Left renal cortex interstitium (tissue), 4 donors: ENCODE data around the gene TNFRSF12A. TPM values are rescaled to one million over a fixed set of nuclear protein-coding genes. Genes with fewer than 3 reads are reported as not detected.

ENCODE experiments used
- DNase-seq, 4 donors: peaks; one replicate each; pipeline ENCODE4 v3.0.0-alpha.2; 2013; ENCODE audit warnings: low read depth in 4 of 4, low spot score in 2 of 4, missing footprints in 1 of 4
- polyA plus RNA-seq, 4 donors: library from polyadenylated mRNA; unstranded; fragments of 120-200 nt; gene quantifications; one replicate each; pipeline ENCODE4 v1.2.1, GENCODE V29; 2013; ENCODE audit not compliant: insufficient read length in 4 of 4

The TNFRSF12A gene
- polyA plus RNA-seq, 4 donors = 10.1 to 23.1 (median 16.9) TPM

DNA sequence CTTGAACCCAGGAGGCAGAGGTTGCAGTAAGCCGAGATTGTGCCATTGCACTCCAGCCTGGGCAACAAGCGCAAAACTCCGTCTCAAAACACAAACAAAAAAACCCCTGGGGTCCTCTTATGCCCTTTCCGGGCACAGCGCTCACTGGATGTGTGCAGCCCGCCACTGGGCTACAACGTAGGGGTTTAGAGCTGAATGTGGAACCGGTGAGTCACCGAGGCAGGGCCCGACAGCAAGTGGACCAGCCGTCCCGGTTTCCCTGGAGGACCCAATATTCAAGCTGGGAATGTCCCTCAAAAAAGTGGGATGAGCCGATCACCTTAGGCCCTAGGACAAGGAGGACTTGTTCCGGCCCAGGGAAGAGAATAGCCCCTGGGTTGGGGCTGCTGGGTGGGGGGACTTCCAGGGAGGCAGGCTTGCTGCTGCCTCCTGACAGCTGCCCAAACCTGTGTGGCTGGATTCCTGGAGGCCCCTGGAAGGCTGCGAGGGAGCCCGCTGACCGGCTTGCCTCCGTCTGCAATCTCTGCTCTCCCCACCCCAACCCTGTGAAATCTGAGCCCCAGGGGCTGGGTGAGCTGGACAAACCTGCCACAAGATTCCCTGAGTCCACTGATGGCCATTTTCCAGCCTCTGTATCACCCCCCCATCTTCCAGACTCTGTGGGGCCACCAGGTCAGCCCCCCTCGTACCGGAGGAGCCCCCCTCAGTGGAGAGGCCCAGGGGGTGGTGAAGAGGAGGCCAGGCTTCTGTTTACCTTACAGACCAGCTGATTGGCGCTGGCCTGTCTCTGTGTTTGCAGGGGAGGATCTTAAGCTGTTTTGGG is 10.4 kb upstream of the TNFRSF12A start:
- no peak for DNase-seq

DNA sequence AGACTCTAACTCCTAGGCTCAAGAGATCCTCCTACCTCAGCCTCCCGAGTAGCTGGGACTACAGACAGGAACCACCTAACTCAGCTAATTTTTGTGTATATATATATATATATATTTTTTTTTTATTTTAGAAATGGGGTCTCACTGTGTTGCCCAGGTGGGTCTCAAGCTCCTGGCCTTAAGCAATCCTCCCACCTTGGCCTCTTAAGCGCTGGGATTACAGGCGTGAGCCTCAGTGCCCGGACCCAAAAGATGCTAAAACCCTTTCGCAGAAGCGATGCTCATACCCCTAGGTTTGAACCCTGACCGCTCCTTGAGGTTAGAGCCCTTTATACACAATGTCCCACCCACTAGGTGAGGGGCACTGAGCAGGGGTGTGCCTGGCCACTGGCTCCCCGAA is 9.7 kb upstream of the TNFRSF12A start:
- no peak for DNase-seq

DNA sequence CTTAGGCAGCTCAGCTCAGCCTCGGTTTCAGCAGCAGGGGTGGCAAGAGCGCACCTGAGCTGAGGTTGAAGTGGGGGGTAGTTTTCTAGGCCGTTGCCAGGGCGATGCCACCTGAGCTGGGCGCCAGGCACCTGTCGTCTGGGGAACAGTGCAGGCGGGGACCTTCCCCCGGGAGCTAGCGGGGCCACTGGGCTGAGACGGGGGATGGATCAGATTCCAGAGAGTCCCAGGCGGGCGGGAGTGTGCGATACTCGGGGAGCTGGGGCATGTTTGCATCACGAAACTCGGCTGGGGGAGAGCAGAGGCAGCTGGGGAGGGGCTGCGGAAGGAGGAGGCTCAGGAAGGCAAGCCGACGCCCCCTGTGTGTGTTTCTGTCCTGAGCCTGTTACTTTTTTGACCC is 7.9 kb upstream of the TNFRSF12A start:
- DNase-seq = no peak

DNA sequence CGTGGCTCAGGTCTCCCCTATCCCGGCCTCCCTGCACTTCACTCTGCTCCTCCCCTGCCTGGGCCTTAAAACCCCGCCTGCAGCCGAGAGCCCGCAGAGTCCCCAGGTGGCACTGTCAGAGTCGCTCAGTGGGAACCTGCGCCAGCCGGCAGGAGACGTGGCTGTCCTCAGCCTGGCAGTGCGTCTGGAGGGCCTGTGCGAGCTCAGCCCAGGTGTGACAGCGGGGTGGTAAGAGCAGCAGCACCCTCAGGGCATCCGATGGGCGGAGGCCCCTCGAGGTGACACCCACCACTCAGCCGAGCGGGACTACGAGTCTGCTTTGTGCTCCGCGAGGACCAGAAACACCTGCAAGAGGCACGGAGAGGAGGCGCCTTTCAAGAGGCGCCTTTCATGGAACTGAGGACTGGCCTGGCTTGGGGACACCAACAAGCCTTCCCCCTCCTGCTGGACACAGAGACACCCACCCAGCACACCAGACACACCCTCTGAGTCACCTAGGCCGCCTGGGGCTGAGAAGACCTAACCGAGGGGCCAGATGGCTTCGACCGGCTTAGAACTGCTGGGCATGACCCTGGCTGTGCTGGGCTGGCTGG is 7.2 kb upstream of the TNFRSF12A start, which contains the start of gene CLDN9:
Gene CLDN9, plus strand, starts transcription at position 96 of the 593 bp plus-strand sequence. Its CDS starts 440 bp downstream, at position 536.
- DNase-seq = no peak

DNA sequence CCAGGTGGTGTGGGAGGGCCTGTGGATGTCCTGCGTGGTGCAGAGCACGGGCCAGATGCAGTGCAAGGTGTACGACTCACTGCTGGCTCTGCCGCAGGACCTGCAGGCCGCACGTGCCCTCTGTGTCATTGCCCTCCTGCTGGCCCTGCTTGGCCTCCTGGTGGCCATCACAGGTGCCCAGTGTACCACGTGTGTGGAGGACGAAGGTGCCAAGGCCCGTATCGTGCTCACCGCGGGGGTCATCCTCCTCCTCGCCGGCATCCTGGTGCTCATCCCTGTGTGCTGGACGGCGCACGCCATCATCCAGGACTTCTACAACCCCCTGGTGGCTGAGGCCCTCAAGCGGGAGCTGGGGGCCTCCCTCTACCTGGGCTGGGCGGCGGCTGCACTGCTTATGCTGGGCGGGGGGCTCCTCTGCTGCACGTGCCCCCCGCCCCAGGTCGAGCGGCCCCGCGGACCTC is 6.6 kb upstream of the TNFRSF12A start:
- no peak for DNase-seq

DNA sequence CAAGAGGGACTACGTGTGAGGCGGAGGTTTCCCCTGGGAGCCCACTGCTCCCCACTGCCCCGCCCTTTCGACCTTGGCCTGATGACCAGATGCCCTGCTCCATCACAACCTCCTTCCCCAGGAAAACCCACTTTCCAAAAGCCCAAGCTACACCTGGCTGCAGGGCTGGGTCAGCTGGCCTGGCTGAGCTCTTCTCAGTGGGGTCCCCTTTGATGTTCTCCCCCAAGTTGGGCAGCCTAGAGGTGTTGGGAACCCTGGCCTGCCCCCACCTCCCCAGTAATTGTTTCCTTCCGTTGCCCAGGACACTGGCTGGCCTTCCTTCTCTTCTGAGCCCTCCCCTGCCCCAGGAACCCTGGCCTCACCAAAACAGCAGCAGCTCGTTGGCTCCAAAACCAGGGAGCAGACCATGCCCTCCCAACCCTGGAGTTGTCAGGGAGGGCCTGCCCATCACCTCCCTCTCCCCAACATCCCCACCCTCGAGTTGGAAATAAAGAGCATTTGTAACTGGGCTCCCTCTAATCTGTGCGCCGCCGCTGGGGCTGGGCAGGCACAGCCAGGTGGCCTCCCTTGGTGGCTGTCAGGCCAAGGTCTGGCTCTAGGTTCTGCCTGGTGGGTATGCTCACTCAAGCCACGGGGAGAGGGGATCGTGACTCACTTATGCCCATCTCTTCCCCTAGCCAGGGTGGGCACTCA is 6.0 kb upstream of the TNFRSF12A start:
- no peak for DNase-seq

DNA sequence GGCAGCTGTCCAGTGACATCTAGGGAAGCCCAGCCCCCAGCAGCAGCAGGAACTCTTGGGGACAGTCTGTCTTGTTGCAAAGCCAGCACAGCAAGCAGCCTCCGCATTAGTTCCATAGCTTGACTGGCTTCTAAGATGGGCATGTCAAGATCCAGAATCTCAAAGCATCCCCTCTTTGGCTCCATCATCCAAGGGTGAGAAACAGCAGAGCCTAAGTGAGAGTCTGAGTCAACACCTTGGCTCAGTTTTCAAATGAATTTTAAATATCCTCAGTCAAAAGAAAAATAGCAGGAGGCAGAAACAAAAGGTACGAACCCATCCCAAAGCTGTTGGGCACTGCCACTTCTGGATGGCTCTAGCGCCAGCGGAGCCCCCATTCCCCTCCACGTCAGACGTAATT is 5.2 kb upstream of the TNFRSF12A start:
- DNase-seq = no peak

DNA sequence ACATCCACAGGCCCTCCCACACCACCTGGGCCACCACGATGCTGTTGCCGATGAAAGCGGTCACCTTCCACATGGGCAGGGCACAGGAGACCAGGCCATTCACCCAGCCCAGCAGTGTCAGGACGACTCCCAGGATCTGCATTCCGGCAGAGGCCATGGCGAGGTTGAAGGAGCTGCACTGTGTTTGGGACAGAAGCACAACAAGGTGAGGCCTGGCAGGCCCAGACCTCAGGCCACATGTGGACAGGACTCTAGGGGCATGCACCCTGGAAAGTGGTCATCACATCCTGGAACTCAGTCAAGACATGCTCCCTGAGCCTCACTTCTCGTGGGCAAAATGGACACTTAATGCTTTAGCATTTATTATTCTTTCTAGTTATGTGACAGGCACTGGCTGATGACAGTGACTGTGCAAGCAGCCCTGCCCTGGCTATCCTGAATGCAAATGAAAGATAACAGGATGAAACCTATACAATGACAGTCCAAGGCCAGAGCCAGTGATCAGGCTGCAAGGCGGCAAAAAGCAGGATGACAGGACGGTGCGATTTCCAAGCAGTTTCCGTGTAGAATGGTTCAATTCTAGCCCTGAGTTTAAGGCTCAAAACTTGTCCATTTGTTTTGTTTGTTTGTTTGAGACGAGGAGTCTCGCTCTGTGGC is 4.2 kb upstream of the TNFRSF12A start:
- DNase-seq = no peak

DNA sequence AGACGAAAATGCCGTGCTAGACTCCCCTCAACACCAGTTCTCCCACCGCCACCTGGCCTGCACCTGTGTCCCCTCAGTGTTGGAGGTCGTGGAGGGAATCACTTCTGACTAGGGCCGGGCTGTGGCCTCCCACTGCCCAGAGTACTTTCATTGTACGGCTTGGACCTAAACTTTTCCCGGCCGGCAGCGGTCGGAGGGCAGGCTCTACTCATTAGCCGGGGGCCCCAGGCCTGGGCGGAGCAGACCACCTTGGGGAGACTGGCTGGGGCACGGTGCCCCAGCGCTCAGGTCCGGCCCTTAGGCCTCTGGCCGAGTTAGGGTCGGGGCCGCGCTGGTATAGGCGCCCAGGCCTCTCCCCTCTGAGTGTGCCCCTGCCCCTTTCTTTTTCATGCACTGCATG is 2.8 kb upstream of the TNFRSF12A start:
- no peak for DNase-seq

DNA sequence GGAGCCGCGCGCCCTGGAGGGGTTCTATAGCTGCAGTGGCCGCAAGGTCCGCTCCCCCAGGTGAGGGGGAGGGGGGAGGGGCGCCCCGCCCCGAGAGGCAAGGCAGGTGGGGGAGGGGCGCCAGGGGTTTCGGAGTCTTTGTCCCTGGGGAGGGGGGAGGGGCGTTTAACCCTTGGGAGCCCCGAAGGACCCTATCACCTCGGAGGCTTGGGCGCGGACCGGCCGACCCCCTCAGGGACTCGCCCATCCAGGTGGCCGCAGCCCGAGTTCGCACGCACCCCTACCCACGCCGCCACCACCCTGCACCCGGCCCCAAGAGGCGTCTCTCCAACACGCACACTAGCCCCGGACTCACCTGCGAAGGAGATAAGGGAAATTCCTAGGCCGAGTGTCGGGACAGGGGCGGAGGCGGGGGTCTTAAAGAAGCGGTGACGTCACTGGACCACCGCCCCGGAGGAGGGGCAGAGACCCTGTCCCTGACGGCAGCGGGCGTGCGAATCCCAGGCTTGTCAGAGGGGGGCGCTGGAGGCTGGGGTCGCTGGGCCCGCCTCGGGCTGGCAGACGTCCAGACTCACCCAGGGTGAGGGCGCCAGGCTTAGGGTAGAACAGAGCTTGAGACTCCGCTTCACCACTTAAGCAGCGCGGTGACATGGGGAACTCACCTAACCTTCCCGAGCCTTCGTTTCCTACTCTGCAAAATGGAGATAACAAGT is 2.2 kb upstream of the TNFRSF12A start, which contains the start of gene CLDN6:
Gene CLDN6, minus strand, starts transcription at position 390 of the 713 bp plus-strand sequence. CDS start 2,162 bp downstream, outside the sequence.
- no peak for DNase-seq

DNA sequence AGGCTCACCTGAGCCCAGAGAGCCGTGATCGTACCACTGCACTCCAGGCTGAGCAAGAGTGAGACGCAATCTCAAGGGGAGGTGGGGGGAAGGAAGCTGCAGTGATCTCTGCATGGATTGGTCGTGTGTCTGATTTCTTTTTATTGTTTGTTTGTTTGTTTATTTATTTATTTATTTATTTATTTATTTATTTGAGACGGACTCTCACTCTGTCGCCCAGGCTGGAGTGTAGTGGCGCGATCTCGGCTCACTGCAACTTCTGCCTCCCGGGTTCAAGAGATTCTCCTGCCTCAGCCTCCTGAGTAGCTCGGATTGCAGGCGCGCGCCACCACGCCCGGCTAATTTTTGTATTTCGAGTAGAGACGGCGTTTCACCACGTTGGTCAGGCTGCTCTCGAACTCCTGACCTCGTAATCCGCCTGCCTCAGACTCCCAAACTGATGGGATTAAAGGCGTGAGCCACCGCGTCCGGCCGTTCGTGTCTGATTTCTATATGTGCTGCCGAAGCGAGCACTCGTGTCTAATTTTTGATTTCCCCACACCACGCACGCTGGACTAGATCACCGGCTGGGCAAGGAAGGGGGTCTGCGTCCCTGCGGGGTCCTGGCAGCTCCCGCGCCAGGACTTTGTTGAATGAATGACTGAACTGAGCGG is 448 bp upstream of the TNFRSF12A start:
- no peak for DNase-seq

DNA sequence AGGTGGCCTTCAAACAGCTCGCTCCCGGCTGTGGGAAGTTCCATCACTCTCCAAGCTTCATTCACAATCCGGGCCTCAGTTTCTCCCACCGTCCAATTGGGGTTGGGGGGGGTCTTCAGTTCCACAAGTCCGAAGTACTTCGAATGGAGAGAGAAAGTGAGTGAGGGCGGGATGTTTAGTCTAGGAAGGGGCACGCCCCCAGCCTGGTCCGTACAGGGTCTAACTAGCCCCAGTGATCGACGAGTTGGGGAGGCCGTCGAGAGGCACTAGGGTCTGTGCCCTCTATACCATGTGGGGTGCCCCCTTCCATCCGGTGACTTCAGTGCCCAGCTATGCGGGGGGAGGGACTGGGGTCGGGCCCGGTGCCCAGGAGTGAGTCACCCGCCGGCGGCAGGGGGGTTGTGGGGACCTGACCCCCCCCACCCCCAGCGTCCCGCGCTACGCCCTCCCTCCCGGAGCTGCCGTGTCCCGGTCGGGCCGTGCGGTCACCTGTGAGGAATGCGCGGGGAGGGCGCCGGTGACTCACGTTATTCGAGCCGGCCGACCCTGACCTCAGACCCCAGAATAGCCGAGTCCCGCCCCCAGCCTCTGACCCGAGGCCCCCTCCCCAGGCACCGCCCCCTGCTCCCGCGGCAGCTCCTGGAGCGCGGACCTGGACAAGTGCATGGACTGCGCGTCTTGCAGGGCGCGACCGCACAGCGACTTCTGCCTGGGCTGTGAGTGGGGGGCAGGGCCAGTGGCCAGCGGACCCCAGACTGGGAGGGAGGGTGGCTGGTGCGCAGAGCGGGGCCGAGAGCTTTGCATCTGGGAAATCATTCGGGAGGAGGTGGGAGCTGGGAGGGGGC is 658 bp downstream of the TNFRSF12A start:
- no peak for DNase-seq

DNA sequence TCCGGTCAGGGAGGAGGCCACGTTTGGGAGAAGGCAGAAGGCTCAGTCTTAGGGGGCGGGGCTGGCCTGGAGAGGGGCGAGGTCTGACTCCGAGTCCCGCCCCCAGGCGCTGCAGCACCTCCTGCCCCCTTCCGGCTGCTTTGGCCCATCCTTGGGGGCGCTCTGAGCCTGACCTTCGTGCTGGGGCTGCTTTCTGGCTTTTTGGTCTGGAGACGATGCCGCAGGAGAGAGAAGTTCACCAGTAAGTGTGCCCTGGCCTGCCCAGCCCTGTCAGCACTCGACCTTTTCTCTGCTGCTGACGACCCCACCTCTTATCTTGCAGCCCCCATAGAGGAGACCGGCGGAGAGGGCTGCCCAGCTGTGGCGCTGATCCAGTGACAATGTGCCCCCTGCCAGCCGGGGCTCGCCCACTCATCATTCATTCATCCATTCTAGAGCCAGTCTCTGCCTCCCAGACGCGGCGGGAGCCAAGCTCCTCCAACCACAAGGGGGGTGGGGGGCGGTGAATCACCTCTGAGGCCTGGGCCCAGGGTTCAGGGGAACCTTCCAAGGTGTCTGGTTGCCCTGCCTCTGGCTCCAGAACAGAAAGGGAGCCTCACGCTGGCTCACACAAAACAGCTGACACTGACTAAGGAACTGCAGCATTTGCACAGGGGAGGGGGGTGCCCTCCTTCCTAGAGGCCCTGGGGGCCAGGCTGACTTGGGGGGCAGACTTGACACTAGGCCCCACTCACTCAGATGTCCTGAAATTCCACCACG is 1.5 kb downstream of the TNFRSF12A start:
- no peak for DNase-seq

DNA sequence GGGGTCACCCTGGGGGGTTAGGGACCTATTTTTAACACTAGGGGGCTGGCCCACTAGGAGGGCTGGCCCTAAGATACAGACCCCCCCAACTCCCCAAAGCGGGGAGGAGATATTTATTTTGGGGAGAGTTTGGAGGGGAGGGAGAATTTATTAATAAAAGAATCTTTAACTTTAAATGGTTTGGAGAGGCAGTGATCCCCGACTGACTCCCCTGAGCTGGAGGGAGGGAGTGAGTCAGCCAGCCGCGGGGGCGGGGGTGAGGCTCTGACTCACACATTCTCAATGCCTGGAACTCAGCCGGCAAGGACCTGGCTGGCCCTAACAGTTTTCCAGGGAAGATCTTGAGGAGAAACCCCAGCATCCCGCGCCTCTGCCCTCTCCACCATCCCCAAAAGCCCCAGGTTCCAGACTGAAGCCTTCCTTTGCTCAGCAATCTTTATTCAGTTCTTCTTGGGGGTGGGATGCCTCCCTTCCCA is 2.1 kb downstream of the TNFRSF12A start:
- no peak for DNase-seq

DNA sequence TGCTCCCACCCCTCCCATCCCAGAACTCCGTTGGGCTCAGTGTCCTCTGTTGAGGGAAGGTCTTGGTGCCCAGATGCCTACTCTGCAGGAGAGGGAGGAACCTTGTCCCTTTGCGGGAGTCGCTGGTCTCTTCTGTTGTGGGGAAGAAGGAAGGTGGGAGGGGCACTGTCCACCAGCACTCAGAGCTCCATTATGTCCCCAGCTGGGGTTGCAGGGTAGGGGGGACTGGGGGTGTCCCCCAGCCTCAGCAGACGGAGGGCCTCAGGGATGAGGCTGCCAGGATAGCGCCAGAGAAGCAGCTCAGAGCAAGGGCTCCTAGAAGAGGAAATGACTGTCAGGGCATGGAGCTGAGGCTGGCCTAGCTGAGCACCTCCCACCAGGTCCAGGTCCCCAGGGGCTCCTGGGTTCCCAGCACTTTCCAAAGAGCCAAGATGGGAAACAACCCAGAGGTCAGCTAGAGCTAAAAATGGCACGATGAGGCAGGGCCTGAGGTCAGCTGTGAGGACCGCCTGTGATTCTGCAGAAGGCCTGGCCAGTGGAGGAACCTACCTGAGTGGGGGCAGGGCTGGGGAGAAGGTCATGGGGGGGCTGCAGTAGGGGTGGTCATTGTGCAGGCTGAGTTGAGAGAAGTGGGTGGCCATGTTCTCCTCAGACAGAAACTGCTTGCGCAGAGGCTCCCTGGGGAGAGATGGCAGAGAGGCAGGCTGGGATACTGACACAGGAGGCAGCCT is 2.7 kb downstream of the TNFRSF12A start:
- DNase-seq = no peak

DNA sequence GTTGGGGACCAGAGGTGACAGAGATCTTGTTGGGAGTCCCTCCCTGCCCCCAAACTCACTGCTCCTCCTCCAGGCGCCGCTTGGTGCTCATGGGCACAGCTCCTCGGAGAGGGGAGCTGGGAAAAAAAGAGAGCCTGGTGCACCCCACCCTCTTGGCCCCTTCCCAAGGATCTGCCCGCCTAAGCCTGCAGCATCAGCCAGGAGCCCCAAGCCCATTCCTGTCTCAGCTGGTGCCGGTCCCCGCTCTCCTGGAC is 3.2 kb downstream of the TNFRSF12A start:
- DNase-seq = no peak

DNA sequence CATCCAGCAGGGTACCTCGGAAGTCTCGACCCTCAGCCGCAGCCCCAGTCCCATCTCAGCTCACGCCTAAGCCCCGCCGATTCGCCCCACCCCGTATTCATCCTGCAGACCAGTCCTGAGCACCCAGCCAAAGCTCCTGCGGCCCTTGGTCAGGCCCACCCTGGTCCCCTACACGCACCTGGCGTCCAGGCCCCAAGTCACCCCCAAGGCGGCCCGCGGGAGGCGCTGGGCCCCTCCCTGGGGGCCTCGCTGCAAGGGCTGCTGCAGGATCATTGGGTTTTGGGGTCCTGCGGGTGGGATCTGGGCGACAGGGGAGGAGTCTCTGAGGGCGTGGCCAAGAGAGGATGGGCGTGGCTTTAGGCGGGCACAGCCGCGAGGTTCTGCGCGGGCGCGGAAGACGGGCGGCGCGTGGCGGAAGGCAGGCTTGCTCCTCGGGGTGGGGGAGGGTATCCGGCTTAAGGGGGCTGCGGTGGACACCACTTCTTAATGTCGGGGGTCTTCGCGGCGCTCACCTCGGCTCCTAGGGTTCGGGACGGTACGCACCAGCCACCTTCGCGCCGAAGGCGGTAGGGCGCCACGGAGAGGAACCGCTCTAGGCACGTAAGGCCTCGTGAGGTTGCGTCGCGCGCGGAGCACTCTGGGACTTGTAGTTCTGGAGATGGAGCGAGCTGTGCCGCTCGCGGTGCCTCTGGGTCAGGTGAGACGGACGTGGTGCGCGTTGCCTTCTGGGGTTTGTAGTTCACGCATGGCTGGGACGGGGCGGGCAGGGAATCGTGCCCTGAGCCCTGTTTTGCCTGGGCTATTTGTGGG is 3.7 kb downstream of the TNFRSF12A start, which contains the start of the genes HCFC1R1 and THOC6:
Gene HCFC1R1, minus strand, starts transcription at position 274 of the 810 bp plus-strand sequence. Its CDS starts 1 bp downstream, at position 273.
Gene THOC6, plus strand, starts transcription at position 367 of the 810 bp plus-strand sequence. Its CDS starts 292 bp downstream, at position 659.
- peak in 2 of 4 donors; percentile 93 to 96 for DNase-seq
